Hepatocyte (in vitro differentiated cells): ENCODE measurements around the gene MLX. TPM values are rescaled to one million over a fixed set of nuclear protein-coding genes. Genes with fewer than 3 reads are reported as not detected.

Source experiments
- DNase-seq: peaks from one replicate; pipeline ENCODE4 v3.0.0-alpha.2; 2016; ENCODE audit warnings: low spot score
- H2AFZ ChIP-seq: fragments of 200-600 bp; sonication (generic); 2 replicates; pipeline ENCODE4 v1.6.0; 2016; ENCODE audit warnings: antibody characterized with exemption, mild to moderate bottlenecking
- H3K27ac ChIP-seq: fragments of 200-600 bp; sonication (generic); 2 replicates; pipeline ENCODE4 v1.5.1; 2016; ENCODE audit warnings: mild to moderate bottlenecking
- H3K27me3 ChIP-seq: fragments of 200-600 bp; sonication (generic); 2 replicates; pipeline ENCODE4 v1.6.1; 2016
- H3K36me3 ChIP-seq: fragments of 200-600 bp; sonication (generic); replicated peaks from 2 replicates; pipeline ENCODE4 v1.5.1; 2016; ENCODE audit warnings: low read depth; ENCODE audit not compliant: insufficient read depth
- H3K4me1 ChIP-seq: fragments of 200-600 bp; sonication (generic); 2 replicates; pipeline ENCODE4 v1.5.1; 2016; ENCODE audit warnings: mild to moderate bottlenecking, moderate library complexity; ENCODE audit not compliant: insufficient read depth
- H3K4me2 ChIP-seq: fragments of 200-600 bp; sonication (generic); 2 replicates; pipeline ENCODE4 v1.6.0; 2016
- H3K4me3 ChIP-seq: fragments of 200-600 bp; sonication (generic); 2 replicates; pipeline ENCODE4 v1.5.1; 2016; ENCODE audit warnings: mild to moderate bottlenecking
- H3K79me2 ChIP-seq: fragments of 200-600 bp; sonication (generic); 2 replicates; pipeline ENCODE4 v1.6.0; 2017; ENCODE audit warnings: mild to moderate bottlenecking
- H3K9me2 ChIP-seq: fragments of 200-600 bp; sonication (generic); replicated peaks from 2 replicates; pipeline ENCODE4 v1.6.0; 2017; ENCODE audit warnings: mild to moderate bottlenecking; ENCODE audit not compliant: insufficient read depth
- H3K9me3 ChIP-seq: fragments of 200-600 bp; sonication (generic); 2 replicates; pipeline ENCODE4 v1.5.1; 2016; ENCODE audit warnings: low read depth, mild to moderate bottlenecking
- H4K20me1 ChIP-seq: fragments of 200-600 bp; sonication (generic); 2 replicates; pipeline ENCODE4 v1.6.0; 2016; ENCODE audit warnings: mild to moderate bottlenecking; ENCODE audit not compliant: insufficient read depth, poor library complexity, severe bottlenecking
- EZH2 ChIP-seq: fragments of 200-600 bp; sonication (generic); IDR thresholded peaks from 2 replicates; pipeline ENCODE4 v1.6.1; 2016; ENCODE audit warnings: antibody characterized with exemption, mild to moderate bottlenecking, borderline replicate concordance
- EZH2phosphoT487 ChIP-seq: fragments of 200-600 bp; sonication (generic); IDR thresholded peaks from one replicate; pipeline ENCODE4 v1.6.1; 2018; ENCODE audit warnings: antibody characterized with exemption, mild to moderate bottlenecking, low read depth, moderate library complexity; ENCODE audit not compliant: unreplicated experiment, severe bottlenecking
- WGBS: methylation state at CpG from one replicate; pipeline ENCODE4 v1.1.6; 2016; ENCODE audit warnings: low lambda C conversion rate; ENCODE audit errors: missing lambda C conversion rate; 5-methylcytosine and 5-hydroxymethylcytosine counted together
- polyA plus RNA-seq: library from polyadenylated mRNA; unstranded; fragments of >200 nt; fragmentation: Nextera tagmentation; extraction: Ambion mirVana; gene quantifications from 2 replicates; pipeline ENCODE4 v1.2.1, GENCODE V29; 2016
- total RNA-seq: library from RNA; depleted of rRNA; stranded (reverse); fragments of >200 nt; gene quantifications from 2 replicates; pipeline ENCODE4 v1.2.3, GENCODE V29; 2014
- TF ChIP-seq, protein P1 (sequence below): fragments of 200-600 bp; sonication (generic); IDR thresholded peaks from 2 replicates; pipeline ENCODE4 v1.5.1; 2016; ENCODE audit warnings: antibody characterized with exemption, mild to moderate bottlenecking; ENCODE audit not compliant: poor library complexity

The MLX gene
- total and polyA plus RNA-seq, 2 experiments from 2014 or later: 29.7 to 39.5 TPM

DNA sequence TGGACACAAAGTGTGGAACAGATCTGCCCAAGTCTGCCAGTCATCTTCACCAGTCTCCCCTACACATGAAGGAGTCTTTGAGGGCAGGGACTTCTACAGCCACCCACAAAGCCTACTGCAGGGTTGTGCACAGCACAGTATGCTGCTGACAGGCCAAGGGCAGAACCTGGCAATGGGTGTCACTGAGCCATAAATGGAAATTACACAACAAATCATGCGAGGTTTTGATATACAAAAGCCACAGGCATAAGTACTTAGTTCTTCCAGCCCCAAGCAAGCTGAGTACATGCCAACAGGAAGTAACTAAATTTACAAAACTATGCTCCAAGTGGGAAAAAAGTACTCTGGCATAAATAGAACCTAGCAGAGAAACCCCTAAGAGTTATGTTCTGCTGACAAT, 18.5 kb downstream of the MLX start:
- TF ChIP-seq EZH2phosphoT487 (no peak), EZH2 (no peak)
- TF ChIP-seq, protein P1, sequence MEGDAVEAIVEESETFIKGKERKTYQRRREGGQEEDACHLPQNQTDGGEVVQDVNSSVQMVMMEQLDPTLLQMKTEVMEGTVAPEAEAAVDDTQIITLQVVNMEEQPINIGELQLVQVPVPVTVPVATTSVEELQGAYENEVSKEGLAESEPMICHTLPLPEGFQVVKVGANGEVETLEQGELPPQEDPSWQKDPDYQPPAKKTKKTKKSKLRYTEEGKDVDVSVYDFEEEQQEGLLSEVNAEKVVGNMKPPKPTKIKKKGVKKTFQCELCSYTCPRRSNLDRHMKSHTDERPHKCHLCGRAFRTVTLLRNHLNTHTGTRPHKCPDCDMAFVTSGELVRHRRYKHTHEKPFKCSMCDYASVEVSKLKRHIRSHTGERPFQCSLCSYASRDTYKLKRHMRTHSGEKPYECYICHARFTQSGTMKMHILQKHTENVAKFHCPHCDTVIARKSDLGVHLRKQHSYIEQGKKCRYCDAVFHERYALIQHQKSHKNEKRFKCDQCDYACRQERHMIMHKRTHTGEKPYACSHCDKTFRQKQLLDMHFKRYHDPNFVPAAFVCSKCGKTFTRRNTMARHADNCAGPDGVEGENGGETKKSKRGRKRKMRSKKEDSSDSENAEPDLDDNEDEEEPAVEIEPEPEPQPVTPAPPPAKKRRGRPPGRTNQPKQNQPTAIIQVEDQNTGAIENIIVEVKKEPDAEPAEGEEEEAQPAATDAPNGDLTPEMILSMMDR: no peak
- 92% methylated on average over 1 of the region's 1 CpG for WGBS
- Histone ChIP-seq H4K20me1 (no peaks in the 10 kb centered on the region), H2AFZ (no peak overlapping the region), H3K27ac (no peak overlapping the region), H3K27me3 (no peaks in the 10 kb centered on the region), H3K4me1 (no peaks in the 10 kb centered on the region), H3K9me3 (no peaks in the 10 kb centered on the region), H3K9me2 (no peaks in the 10 kb centered on the region), H3K79me2 (no peaks in the 10 kb centered on the region), H3K4me2 (no peak overlapping the region), H3K36me3 (no peaks in the 10 kb centered on the region), H3K4me3 (no peak overlapping the region)
- DNase-seq: no peak

GRCh38 chr17:42586514-42587230, 19.8 kb downstream of the MLX start:
- H2AFZ ChIP-seq: no peak overlapping the region
- H3K4me3 ChIP-seq: no peak overlapping the region
- H3K79me2 ChIP-seq: no peaks in the 10 kb centered on the region
- H4K20me1 ChIP-seq: no peaks in the 10 kb centered on the region
- no peaks in the 10 kb centered on the region for H3K27me3 ChIP-seq
- H3K36me3 ChIP-seq: no peaks in the 10 kb centered on the region
- H3K9me3 ChIP-seq: no peaks in the 10 kb centered on the region
- H3K4me2 ChIP-seq: no peak overlapping the region
- H3K27ac ChIP-seq: no peak overlapping the region
- no peak for TF ChIP-seq EZH2
- no peak for TF ChIP-seq EZH2phosphoT487
- TF ChIP-seq, protein P1: no peak
- H3K4me1 ChIP-seq: no peaks in the 10 kb centered on the region
- H3K9me2 ChIP-seq: no peaks in the 10 kb centered on the region
- WGBS: 91% methylated on average over 7 of the region's 7 CpGs
- no peak for DNase-seq

DNA sequence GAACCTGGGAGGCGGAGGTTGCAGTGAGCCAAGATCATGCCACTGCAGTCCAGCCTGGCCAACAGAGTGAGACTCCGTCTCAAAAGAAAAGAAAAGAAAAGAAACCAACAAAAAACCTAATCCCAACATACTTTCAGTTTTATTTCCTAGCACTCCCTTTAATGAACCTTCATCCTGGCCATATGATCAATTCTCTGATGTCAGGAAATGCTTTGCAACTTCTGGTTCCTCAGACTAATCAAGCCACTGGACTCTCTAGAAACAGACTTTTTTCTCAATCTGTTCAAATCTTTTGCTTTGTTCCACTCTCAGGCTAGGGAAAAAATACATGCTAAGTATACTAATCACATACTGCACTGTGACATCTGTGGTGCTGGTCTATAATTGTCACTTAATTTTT, 24.0 kb downstream of the MLX start:
- Histone ChIP-seq H3K4me2 (no peak overlapping the region), H2AFZ (no peak overlapping the region), H3K79me2 (peaks cover 31% of the 10 kb centered on the region), H3K9me2 (no peaks in the 10 kb centered on the region), H3K36me3 (no peaks in the 10 kb centered on the region), H3K4me3 (no peak overlapping the region), H4K20me1 (no peaks in the 10 kb centered on the region), H3K9me3 (no peaks in the 10 kb centered on the region), H3K27me3 (no peaks in the 10 kb centered on the region), H3K27ac (no peak overlapping the region), H3K4me1 (no peaks in the 10 kb centered on the region)
- no peak for TF ChIP-seq EZH2phosphoT487
- 90% methylated on average over 2 of the region's 2 CpGs for WGBS
- DNase-seq: no peak

DNA sequence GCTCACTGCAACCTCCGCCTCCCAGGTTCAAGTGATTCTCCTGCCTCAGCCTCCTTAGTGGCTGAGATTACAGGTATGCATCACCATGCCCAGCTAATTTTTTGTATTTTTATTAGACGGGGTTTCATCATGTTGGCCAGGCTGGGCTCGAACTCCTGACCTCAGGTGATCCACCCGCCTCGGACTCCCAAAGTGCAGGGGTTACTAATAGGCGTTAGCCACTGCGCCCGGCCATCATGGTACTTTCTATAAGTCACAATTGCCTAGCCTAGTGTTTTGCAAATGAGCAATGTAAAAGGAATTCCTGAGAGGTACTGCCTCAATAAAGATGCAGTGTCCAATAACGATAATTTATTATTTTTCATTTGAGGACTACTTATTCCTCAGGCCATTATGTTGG, 24.5 kb downstream of the MLX start:
- peaks cover 34% of the 10 kb centered on the region for H3K79me2 ChIP-seq
- no peaks in the 10 kb centered on the region for H4K20me1 ChIP-seq
- no peaks in the 10 kb centered on the region for H3K27me3 ChIP-seq
- no peak overlapping the region for H3K4me2 ChIP-seq
- no peak for TF ChIP-seq EZH2
- no peak for TF ChIP-seq EZH2phosphoT487
- TF ChIP-seq, protein P1: no peak
- no peaks in the 10 kb centered on the region for H3K9me2 ChIP-seq
- H3K27ac ChIP-seq: no peak overlapping the region
- H3K4me3 ChIP-seq: no peak overlapping the region
- H3K9me3 ChIP-seq: no peaks in the 10 kb centered on the region
- H2AFZ ChIP-seq: no peak overlapping the region
- no peak for DNase-seq
- no peaks in the 10 kb centered on the region for H3K4me1 ChIP-seq
- no peaks in the 10 kb centered on the region for H3K36me3 ChIP-seq
- 96% methylated on average over 9 of the region's 9 CpGs for WGBS
